HG03378 (cell line): ENCODE results near the gene ADD2.
"Not testable (repeated sequence)": the region's sequence is repeated elsewhere in the genome, so short reads cannot be mapped to it uniquely, and the experiment has no call there.

Experiments used
- ATAC-seq: cut with Tn5 transposase; IDR thresholded peaks from one replicate; pipeline ENCODE4 v1.9.1; 2021; ENCODE audit warnings: mild to moderate bottlenecking, moderate library complexity; ENCODE audit not compliant: unreplicated experiment

The ADD2 gene, protein sequence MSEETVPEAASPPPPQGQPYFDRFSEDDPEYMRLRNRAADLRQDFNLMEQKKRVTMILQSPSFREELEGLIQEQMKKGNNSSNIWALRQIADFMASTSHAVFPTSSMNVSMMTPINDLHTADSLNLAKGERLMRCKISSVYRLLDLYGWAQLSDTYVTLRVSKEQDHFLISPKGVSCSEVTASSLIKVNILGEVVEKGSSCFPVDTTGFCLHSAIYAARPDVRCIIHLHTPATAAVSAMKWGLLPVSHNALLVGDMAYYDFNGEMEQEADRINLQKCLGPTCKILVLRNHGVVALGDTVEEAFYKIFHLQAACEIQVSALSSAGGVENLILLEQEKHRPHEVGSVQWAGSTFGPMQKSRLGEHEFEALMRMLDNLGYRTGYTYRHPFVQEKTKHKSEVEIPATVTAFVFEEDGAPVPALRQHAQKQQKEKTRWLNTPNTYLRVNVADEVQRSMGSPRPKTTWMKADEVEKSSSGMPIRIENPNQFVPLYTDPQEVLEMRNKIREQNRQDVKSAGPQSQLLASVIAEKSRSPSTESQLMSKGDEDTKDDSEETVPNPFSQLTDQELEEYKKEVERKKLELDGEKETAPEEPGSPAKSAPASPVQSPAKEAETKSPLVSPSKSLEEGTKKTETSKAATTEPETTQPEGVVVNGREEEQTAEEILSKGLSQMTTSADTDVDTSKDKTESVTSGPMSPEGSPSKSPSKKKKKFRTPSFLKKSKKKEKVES

DNA sequence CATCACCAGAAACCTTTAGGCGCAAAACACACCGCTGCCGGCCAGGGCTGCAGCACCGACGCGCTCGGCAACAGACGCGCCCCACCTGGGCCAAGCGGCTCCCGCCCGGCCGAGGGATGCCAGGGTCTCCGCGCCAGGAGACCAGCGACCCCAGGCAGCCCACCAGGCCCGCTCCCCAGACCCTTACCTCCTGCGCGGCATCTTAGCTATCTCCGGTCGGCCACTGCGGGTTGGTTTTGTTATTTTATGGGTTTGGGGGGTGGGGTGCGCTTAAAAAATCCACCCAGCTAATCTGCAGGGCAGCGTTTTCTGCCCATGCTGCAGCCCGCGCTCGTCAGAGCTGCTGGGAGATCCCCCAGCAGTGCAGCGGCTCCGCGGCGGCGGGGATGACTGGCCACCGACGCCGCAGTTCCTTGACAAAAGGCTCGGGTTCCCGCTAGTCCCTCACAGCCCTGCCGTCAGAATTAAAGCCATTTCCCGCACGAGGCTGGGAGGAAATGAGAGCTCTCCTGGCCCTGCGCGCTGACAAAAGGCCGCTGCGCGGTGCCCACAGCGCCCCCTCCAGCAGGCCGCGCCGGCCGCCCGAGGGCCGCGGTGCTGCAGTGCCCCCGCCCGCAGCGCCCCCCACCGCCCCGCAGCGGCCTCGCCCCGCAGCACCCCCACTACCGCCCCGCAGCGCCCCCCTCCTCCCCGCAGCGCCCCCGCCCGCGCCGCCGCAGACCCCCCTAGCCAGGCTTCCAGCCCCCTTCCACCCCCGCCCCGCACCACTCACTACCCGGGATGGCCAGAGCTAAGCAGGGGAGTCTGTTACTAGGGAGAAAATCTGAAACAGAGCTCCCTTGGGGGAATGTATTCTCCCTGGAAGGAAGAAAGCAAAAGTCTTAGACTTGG is at the start of gene ADD2:
Gene ADD2, minus strand, starts transcription at position 502 of the 891 bp plus-strand sequence. CDS start 61,792 bp downstream, outside the sequence.
- ATAC-seq, result no peak

DNA sequence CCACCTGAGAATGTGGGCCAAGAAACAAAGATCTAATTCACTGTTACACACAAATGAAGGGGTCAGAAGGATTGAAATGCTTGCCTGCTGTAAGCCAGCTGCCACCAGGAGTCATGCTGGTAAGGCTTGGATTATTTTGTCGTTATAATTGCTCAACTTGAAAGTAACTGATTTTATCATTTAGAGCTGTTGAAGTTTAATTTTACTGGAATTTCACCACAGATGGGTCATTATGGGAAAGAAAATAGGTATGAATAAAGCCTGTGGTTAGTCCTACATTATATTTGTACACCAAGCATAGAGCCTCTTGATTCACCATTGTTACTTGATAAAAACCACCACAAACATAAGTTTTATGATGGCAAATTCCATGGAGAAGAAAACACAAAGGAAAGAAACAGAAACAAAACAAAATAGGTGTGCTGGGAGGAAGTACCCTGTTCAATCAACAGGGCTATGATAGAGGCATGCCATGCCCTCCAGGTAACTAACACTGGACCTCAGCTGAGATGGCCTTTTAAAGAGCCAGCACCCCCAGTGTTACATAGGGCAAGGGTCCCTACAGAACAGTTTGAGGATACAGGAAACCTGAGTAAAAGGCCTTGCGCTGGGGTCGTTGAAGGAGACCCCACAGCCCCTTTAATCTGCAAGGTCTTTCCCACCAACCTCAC is 49.4 kb upstream of the ADD2 start:
- ATAC-seq, result no peak

DNA sequence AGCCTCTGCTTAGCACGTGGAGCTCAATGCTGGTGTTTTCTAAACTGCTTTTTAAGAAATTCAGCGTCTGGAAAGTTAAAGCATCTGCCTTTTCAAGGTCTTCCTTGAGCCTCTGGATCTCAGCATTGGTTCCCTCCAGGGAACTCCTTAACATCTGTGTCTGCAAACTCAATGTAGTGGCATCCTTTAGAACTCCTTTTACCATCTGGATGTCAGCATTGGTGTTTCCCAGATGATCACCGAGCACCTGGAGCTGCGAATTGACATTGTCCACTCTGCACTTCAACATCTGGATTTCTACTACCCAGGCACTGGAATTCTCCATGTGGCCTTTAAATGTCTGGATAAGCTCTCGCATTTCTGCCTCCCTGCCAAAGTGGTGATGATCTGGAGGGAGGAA is 48.7 kb upstream of the ADD2 start:
- no peak for ATAC-seq

DNA sequence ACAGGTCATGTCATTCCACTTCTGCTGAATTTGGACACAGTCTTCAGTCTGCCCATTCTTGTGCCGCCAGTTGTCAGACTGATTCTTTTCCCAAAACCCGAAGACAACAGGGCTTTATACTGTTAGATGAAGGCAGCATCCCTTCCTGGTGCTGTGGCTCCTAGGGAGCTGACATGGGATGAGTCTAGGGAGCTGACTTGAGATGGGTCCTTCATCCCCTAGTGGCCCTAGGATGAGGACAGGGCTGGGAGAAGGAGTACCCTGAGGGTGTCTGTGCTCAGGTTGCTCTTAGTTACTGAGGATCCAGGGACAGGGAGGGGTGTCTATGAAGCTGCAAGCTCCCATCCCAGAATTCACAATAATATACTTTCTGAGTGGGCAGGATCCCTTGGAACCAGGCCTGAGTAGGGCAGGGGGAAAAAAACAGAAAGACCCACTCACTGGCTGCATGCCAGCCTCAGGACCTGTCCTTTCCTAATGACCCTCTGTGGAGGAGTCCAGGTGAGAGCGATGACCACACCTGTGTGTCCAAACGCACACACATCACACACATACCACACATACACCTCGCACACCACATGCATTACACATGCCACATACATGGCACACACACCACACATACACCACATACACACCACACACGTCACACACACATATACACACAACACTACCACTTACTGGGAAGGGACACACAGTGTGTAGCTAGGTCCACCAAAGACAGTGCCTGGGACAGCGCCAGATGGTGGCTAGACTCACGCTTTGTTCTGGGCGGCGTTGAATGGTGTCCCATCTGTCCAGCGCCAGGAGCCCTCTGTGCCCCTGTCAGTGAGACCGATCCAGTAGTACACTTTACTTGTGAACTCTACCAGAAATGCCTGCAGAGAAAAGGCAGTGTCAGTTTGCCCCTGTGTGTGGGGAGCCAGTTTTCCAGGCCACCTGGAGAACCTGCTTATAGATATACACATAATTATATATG is 41.3 kb upstream of the ADD2 start:
- no peak for ATAC-seq

DNA sequence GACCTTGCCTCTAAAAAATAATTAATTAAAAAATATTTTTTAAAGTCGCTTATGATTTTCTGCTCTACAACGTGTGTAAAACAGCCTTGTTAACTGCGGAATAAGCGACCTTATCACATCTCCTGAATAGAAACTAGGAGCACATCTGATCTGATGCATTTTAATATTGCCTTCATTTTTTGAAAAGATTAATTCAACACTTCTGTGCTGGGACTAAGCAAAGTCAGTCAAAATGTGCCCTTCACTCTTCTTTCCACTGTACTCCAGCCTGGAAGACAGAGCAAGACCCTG is 39.8 kb upstream of the ADD2 start:
- ATAC-seq, result no peak

DNA sequence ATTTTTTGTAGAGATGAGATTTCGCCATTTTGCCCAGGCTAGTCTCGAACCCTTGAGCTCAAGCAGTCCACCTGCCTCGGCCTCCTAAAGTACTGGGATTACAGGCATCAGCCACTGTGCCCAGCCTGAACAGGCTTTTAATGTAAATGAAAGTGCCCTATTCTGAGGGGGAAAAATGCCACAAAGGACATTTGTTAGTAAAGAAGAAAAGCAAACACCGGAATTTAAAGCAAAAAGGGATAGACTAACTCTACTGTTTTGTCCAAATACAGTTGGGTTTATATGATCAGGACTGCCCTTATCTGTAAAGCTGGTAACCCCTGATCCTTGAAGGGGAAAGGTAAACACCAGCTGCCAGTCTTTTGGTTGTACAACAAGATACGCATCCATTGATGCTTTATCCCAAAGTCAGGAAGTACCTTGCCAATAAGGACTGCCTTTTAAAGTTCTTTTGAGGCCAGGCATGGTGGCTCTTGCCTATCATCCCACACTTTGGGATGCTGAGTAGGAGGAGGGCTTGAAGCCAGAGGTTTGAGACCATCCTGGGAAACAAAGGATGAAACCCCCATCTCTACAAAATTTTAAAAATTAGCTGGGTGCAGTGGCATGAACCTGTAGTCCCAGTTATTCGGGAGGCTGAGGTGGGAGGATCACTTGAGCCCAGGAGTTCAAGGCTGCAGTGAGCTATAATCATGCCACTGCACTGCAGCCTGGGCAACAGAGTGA is 39.3 kb upstream of the ADD2 start:
- ATAC-seq, result no peak

DNA sequence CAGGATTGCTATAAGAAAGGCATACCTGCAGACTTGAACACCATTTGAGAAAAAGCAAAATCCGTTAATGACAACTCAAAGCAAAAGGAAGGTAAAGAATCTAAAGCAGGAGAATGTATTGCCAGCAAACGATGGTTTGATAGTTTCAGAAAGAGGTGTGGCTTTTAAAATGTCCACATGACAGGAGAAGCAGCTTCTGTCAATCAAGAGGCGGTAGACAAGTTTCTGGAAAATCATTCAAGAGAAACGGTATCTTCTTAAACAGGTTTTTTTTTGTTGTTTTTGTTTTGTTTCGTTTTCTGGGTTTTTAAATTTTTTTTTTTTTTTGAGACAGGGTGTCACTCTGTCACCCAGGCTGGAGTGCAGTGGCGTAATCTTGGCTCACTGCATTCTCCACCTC is 38.6 kb upstream of the ADD2 start:
- ATAC-seq, result no peak

DNA sequence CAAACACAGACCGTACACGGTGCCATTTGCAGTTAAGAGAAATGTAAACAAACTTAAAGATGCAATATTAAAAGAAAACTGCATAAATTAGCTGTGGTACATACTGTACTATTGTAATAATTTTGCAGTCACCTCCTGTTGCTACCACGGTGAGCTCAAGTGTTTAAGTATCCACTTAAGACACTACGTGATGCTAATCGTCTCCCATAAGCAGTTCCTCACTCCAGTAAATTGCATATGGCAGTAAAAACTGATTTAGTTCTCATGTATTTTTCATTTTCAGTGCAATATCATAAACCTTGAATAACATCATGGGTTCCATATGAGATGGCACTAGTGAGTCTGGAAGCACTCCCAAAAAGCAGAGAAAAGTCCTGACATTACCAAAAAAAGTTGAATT is 38.0 kb upstream of the ADD2 start:
- no peak for ATAC-seq

DNA sequence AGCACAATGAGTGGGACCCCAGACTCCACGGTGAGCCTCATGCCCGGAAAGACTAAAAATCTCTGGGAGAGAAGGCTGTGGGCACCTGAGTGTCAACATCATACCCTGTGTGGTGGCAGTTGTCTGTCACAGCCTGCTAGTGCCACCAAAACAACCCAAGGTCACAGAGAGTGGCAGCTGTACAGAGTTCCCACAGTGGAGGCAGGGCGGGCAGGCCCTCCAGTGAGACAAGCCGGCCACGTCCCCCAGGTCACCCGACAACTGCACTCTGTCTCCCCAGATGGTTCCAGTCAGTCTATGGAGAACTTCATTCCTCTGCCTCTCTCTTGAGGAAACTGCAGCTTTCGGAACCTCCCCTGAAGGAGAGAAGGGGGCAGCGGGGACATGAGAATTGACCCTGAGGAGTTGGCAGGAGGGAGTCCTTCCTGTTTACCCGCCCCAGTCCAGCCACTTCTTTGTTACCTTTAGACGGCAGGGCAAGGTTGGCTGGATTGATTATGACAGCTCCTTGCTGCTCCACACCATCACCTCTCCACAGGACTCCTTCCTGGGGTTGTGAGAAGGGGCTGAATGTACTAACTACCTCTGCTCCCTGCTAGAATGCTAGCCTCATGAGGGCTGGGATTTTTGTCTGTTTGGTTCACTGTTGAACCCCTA is 33.7 kb upstream of the ADD2 start:
- ATAC-seq, result no peak

DNA sequence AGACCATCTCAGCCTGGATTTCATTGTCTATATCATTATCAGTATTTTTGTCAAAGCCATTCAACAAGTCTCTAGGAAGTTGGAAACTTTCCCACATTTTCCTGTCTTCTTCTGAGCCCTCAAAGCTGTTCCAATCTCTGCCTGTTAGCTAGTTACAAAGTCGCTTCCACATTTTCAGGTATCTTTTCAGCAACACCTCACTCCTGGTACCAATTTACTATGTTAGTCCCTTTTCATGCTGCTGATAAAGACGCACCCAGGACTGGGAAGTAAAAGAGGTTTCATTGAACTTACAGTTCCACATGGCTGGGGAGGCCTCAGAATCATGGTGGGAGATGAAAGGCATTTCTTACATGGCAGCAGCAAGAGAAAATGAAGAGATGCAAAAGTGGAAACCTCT is 31.7 kb upstream of the ADD2 start:
- no peak for ATAC-seq

DNA sequence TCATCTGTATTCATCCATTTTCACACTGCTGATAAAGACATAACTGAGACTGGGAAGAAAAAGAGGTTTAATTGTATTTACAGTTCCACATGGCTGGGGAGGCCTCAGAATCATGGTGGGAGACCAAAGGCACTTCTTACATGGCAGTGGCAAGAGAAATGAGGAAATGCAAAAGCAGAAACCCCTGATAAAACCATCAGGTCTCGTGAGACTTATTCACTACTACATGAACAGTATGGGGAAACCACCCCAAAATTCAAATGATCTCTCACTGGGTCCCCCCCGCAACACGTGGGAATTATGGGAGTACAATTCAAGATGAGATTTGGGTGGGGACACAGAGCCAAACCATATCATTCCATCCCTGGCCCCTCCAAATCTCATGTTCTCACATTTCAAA is 30.0 kb upstream of the ADD2 start:
- not testable (repeated sequence) for ATAC-seq

DNA sequence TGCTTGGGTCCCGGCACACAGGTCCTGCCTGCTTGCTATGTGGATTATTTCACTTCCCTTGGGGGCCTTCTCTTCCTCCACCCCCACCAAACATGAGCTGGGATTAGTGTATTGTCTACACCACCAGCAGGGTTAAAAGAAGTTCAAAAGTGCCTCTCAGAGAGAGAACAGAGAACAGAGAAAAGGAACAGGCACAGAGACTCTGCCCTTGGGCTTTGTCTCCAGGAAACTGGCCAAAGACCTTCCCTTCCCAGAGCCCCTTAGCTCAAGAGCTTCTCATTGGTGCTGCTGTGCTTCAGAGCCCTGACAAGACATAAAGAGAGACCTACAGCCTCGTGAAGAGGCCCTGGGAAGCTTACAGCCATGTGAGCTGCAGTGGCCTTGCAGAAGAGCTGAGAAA is 29.5 kb upstream of the ADD2 start:
- ATAC-seq, result no peak

DNA sequence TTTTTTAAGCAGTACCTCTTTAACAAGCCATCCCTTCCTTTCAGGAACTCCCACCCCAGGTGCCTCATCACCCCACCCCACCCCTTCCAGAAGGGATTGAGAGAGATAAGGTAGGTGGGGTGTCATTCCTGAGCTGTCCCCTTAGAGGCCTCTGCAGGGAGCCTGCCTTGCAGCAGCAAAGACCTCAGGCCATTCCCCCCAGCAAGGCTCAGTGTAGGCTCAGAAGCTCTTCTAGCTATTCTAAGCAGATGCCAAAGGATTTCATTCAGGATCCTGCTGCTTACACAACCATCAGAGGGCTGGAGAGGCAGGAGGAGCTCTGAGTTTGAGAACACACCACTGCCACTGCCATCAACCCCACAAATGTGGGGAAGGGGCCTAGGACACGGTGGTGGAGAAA is 28.3 kb upstream of the ADD2 start:
- ATAC-seq, result no peak

DNA sequence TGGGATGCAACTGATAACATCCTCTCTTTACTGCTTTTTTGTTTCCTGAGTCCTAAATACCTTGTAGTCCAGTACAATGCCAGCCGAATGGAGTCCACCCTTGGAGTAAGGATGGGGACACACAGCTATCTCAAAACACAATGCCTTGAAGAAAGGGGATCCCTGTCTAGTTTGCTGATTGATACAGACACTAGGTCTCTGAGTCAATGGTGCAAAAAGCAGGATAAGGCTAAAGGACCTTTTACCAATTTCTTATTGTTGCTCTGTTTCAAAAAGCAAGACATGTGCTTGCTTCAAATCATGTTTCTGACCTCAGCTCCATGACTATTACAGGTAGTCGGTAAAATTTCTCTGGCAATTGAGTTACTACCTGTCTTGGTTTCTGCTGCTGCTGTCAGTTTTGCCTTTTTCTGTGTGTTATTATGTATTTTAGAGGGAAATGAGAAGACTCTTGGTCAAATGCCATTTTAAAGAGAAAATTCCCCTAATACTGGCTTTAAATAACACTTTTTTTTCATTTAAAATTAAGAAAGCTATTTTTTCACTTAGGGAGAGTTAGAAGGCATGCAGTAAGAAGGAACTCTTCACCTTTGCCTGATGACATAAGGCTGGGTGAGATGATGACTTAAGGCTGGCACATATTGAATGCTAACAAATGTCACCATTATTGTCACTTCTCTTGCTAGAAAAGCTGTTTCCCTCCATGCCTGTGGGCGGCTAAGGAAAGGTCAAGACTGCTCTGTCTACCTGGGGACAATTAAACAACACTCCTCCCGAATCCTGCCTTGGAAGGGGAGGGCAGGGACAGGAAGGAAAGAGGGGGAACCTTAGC is 27.4 kb upstream of the ADD2 start:
- ATAC-seq, result no peak

DNA sequence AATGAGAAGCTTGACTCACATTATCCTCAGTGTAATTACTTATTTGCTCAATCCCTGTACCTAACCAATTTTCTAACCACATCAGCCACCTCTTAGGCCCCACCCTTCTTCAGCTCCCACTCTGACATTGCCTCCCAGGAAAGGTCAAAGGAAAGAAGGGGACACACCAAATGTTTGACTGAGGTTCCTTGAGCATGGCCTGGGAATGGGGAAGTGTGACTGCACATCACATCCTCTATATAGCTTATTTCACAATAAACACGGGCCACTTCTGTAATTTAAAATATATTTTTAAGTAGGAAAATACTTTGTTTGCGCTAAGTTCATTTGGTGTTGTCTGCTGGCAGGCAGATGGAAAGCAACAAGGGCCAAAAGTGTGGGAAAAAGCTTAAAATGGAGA is 25.4 kb upstream of the ADD2 start:
- no peak for ATAC-seq

DNA sequence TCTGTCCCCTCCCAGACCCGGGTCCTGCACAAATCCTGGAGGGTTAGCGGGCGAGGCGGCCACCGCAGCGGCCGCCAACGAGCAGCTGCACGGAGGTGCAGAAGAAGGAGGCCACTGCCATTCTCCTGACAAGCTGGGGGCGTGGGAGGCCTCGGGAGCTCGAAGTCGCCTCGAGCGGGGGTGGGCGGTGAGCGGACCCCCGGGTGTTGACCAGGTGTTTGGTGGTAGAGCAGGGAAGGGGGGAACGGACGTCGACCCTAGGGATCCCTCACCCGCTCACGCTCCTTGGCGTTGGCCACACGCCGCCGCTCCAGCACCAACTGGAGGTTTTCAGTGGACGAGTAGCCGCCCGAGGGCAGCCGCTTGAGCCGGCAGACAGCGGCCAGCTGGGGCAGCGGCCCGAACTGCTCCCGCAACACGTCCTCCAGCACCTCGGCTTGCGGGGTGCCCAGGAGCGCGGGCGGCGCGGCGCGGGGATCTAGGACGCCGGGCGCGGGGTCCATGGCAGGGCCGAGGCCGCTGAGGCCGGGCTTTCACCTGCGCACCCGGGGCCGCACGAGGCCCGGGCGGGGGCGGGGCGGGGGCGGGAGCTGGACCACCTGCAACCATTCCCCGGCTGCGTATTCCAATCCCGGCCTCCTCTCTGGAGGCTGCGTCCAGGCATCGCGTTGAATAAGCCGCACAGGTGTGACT is 22.3 kb upstream of the ADD2 start, which contains the start of gene FIGLA:
Gene FIGLA, minus strand, starts transcription at position 508 of the 693 bp plus-strand sequence. Its CDS starts 5 bp downstream, at position 503.
- no peak for ATAC-seq
